GM23338 (cell line): ENCODE data around the gene SP100. TPM values are rescaled to one million over a fixed set of nuclear protein-coding genes. Genes with fewer than 3 reads are reported as not detected.

Experiments
- ATAC-seq: fragments of 200-7000 bp; cut with Tn5 transposase; 3 replicates; pipeline ENCODE4 v1.9.1; 2020
- DNase-seq: peaks from one replicate; pipeline ENCODE4 v3.0.0-alpha.2; 2015; ENCODE audit warnings: low spot score
- H2AFZ ChIP-seq: fragments of 200-600 bp; sonication (generic); 2 replicates; pipeline ENCODE4 v1.8.0; 2016; ENCODE audit warnings: antibody characterized with exemption, mild to moderate bottlenecking, moderate library complexity
- H3F3A ChIP-seq: fragments of 200-600 bp; sonication (generic); replicated peaks from 2 replicates; pipeline ENCODE4 v1.8.0; 2017; ENCODE audit warnings: antibody characterized with exemption, mixed run types, low read depth
- H3K27ac ChIP-seq: fragments of 200-600 bp; sonication (generic); 2 replicates; pipeline ENCODE4 v1.6.1; 2016; ENCODE audit warnings: low read depth
- H3K27me3 ChIP-seq: fragments of 200-600 bp; sonication (generic); 2 replicates; pipeline ENCODE4 v1.8.0; 2016; ENCODE audit warnings: mild to moderate bottlenecking, mixed run types, moderate library complexity; ENCODE audit not compliant: insufficient read depth
- H3K36me3 ChIP-seq: fragments of 200-600 bp; sonication (generic); 2 replicates; pipeline ENCODE4 v1.8.0; 2016; ENCODE audit warnings: mild to moderate bottlenecking; ENCODE audit not compliant: insufficient read depth
- H3K4me1 ChIP-seq: fragments of 200-600 bp; sonication (generic); 2 replicates; pipeline ENCODE4 v1.8.0; 2016; ENCODE audit warnings: mild to moderate bottlenecking, moderate library complexity; ENCODE audit not compliant: insufficient read depth
- H3K4me2 ChIP-seq: fragments of 200-600 bp; sonication (generic); 2 replicates; pipeline ENCODE4 v1.7.1; 2017; ENCODE audit warnings: mixed run types
- H3K4me3 ChIP-seq: fragments of 200-600 bp; sonication (generic); 2 replicates; pipeline ENCODE4 v1.6.1; 2016; ENCODE audit warnings: mixed run types
- H3K79me2 ChIP-seq: fragments of 200-600 bp; sonication (generic); replicated peaks from 2 replicates; pipeline ENCODE4 v1.8.0; 2017; ENCODE audit warnings: mild to moderate bottlenecking; ENCODE audit not compliant: insufficient read depth
- H3K9me2 ChIP-seq: fragments of 200-600 bp; sonication (generic); 2 replicates; pipeline ENCODE4 v1.8.0; 2017; ENCODE audit not compliant: insufficient read depth
- H4K20me1 ChIP-seq: fragments of 200-600 bp; sonication (generic); replicated peaks from 2 replicates; pipeline ENCODE4 v1.8.0; 2017; ENCODE audit warnings: mild to moderate bottlenecking; ENCODE audit not compliant: insufficient read depth
- H3K27ac Mint-ChIP-seq: 2 replicates; pipeline ENCODE4 v1.8.0; 2020; ENCODE audit warnings: inconsistent platforms, mild to moderate bottlenecking, moderate library complexity, mixed read lengths
- H3K27me3 Mint-ChIP-seq: 3 replicates; pipeline ENCODE4 v1.8.0; 2022; ENCODE audit warnings: low read depth, mild to moderate bottlenecking, moderate library complexity, mixed read lengths, inconsistent platforms; ENCODE audit not compliant: insufficient read depth, poor library complexity
- H3K36me3 Mint-ChIP-seq: 3 replicates; pipeline ENCODE4 v1.8.0; 2021; ENCODE audit warnings: low read depth, mild to moderate bottlenecking, inconsistent platforms, moderate library complexity, mixed read lengths
- H3K4me1 Mint-ChIP-seq: 3 replicates; pipeline ENCODE4 v1.8.0; 2020; ENCODE audit warnings: mild to moderate bottlenecking, inconsistent platforms, mixed read lengths
- H3K4me3 Mint-ChIP-seq: 3 replicates; pipeline ENCODE4 v1.8.0; 2021; ENCODE audit warnings: moderate library complexity, mild to moderate bottlenecking, inconsistent platforms, mixed read lengths
- H3K9me3 Mint-ChIP-seq: 3 replicates; pipeline ENCODE4 v1.8.0; 2020; ENCODE audit warnings: moderate library complexity, mild to moderate bottlenecking, inconsistent platforms, mixed read lengths
- CREB1 ChIP-seq: fragments of 250-450 bp; sonication (Bioruptor Pico); IDR thresholded peaks from 2 replicates; pipeline ENCODE4 v1.5.0; 2020; ENCODE audit warnings: low read depth, mild to moderate bottlenecking, moderate library complexity
- EZH2 ChIP-seq: fragments of 200-600 bp; sonication (generic); IDR thresholded peaks from one replicate; pipeline ENCODE4 v1.8.0; 2017; ENCODE audit warnings: antibody characterized with exemption, mild to moderate bottlenecking, low read depth; ENCODE audit not compliant: unreplicated experiment
- EZH2phosphoT487 ChIP-seq: fragments of 200-600 bp; sonication (generic); IDR thresholded peaks from one replicate; pipeline ENCODE4 v1.8.1; 2018; ENCODE audit warnings: antibody characterized with exemption; ENCODE audit not compliant: unreplicated experiment
- JUNB ChIP-seq: IDR thresholded peaks from one replicate; pipeline ENCODE4 v1.6.1; 2016; ENCODE audit warnings: antibody characterized with exemption; ENCODE audit not compliant: unreplicated experiment
- POLR2AphosphoS5 ChIP-seq: IDR thresholded peaks from 2 replicates; pipeline ENCODE4 v1.6.1; 2016; ENCODE audit warnings: antibody characterized with exemption, low read depth
- STAT1 ChIP-seq: IDR thresholded peaks from one replicate; pipeline ENCODE4 v1.6.1; 2016; ENCODE audit warnings: antibody characterized with exemption; ENCODE audit not compliant: unreplicated experiment
- ZNF331 ChIP-seq: fragments of 250-450 bp; sonication (Bioruptor Pico); IDR thresholded peaks from 2 replicates; pipeline ENCODE4 v1.5.0; 2020; ENCODE audit warnings: low read depth, mild to moderate bottlenecking, moderate library complexity
- polyA plus RNA-seq: library from polyadenylated mRNA; unstranded; fragments of >200 nt; fragmentation: Nextera tagmentation; extraction: Ambion mirVana; gene quantifications from 2 replicates; pipeline ENCODE4 v1.2.1, GENCODE V29; 2016
- total RNA-seq: library from RNA; depleted of rRNA; stranded (reverse); fragments of >200 nt; shearing (Covaris generic); gene quantifications from 2 replicates; pipeline ENCODE4 v1.2.3, GENCODE V29; 2014
- TF ChIP-seq, protein P1 (sequence below): fragments of 250-450 bp; sonication (Bioruptor Pico); IDR thresholded peaks from 2 replicates; pipeline ENCODE4 v1.5.0; 2020; ENCODE audit warnings: mild to moderate bottlenecking, moderate library complexity
- TF ChIP-seq, protein P2 (sequence below): IDR thresholded peaks from one replicate; pipeline ENCODE4 v1.6.1; 2018; ENCODE audit warnings: antibody characterized with exemption; ENCODE audit not compliant: unreplicated experiment
- TF ChIP-seq, protein P3 (sequence below): IDR thresholded peaks from 2 replicates; pipeline ENCODE4 v1.6.1; 2016; ENCODE audit warnings: antibody characterized with exemption
- TF ChIP-seq, protein P4 (sequence below), 2 experiments: fragments of 200-600 bp in 1 of 2; sonication (generic) in 1 of 2; conservative IDR thresholded peaks; 2 replicates each; pipeline versions ENCODE4 v1.5.1 to v1.6.1; 2016 to 2017; ENCODE audit warnings: antibody characterized with exemption in 2 of 2, low read depth in 2 of 2, mild to moderate bottlenecking in 2 of 2, moderate library complexity in 1 of 2

SP100 gene
- total and polyA plus RNA-seq, 2 experiments from 2014 or later, result 0.44 to 0.73 TPM

DNA sequence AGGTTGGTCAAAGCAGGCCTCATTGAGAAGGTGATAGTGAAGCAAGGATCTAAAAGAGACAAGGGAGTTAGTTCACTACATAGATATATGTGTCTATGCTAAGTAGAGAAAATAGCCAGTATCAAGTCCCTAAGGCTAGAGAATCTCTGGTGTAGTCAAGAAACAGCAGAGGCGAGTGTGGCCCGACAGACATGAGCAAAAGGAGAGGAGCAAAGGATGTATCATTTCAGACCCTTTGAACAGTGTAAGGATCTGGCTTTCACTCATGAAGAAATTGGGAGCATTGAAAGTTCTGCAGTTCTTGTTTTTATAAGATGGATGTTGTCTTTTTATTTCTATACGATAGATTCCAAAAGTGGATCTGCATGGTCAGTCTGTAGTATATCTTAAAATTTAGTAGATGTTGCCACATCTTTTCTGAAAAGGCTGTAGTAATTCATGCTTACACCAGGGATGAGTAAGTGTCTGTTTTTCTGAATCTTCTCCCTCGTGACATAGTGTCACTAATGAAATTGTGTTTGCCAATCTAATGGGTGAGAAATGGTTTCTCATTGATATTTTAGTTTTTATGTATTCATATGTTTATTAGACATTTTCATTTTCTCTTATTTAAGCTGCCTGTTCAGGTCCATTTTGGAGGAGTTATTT is 18.8 kb downstream of the SP100 start:
- Mint-ChIP-seq H3K36me3 (peaks cover 4% of the 10 kb centered on the region; the same call in 1 of the 3 replicates), H3K4me3 (no peak overlapping the region), H3K9me3 (peaks cover 12% of the 10 kb centered on the region; the same call in 2 of the 3 replicates), H3K27me3 (peaks cover 3% of the 10 kb centered on the region), H3K4me1 (no peaks in the 10 kb centered on the region), H3K27ac (no peak overlapping the region)
- DNase-seq, result no peak
- TF ChIP-seq, protein P1, sequence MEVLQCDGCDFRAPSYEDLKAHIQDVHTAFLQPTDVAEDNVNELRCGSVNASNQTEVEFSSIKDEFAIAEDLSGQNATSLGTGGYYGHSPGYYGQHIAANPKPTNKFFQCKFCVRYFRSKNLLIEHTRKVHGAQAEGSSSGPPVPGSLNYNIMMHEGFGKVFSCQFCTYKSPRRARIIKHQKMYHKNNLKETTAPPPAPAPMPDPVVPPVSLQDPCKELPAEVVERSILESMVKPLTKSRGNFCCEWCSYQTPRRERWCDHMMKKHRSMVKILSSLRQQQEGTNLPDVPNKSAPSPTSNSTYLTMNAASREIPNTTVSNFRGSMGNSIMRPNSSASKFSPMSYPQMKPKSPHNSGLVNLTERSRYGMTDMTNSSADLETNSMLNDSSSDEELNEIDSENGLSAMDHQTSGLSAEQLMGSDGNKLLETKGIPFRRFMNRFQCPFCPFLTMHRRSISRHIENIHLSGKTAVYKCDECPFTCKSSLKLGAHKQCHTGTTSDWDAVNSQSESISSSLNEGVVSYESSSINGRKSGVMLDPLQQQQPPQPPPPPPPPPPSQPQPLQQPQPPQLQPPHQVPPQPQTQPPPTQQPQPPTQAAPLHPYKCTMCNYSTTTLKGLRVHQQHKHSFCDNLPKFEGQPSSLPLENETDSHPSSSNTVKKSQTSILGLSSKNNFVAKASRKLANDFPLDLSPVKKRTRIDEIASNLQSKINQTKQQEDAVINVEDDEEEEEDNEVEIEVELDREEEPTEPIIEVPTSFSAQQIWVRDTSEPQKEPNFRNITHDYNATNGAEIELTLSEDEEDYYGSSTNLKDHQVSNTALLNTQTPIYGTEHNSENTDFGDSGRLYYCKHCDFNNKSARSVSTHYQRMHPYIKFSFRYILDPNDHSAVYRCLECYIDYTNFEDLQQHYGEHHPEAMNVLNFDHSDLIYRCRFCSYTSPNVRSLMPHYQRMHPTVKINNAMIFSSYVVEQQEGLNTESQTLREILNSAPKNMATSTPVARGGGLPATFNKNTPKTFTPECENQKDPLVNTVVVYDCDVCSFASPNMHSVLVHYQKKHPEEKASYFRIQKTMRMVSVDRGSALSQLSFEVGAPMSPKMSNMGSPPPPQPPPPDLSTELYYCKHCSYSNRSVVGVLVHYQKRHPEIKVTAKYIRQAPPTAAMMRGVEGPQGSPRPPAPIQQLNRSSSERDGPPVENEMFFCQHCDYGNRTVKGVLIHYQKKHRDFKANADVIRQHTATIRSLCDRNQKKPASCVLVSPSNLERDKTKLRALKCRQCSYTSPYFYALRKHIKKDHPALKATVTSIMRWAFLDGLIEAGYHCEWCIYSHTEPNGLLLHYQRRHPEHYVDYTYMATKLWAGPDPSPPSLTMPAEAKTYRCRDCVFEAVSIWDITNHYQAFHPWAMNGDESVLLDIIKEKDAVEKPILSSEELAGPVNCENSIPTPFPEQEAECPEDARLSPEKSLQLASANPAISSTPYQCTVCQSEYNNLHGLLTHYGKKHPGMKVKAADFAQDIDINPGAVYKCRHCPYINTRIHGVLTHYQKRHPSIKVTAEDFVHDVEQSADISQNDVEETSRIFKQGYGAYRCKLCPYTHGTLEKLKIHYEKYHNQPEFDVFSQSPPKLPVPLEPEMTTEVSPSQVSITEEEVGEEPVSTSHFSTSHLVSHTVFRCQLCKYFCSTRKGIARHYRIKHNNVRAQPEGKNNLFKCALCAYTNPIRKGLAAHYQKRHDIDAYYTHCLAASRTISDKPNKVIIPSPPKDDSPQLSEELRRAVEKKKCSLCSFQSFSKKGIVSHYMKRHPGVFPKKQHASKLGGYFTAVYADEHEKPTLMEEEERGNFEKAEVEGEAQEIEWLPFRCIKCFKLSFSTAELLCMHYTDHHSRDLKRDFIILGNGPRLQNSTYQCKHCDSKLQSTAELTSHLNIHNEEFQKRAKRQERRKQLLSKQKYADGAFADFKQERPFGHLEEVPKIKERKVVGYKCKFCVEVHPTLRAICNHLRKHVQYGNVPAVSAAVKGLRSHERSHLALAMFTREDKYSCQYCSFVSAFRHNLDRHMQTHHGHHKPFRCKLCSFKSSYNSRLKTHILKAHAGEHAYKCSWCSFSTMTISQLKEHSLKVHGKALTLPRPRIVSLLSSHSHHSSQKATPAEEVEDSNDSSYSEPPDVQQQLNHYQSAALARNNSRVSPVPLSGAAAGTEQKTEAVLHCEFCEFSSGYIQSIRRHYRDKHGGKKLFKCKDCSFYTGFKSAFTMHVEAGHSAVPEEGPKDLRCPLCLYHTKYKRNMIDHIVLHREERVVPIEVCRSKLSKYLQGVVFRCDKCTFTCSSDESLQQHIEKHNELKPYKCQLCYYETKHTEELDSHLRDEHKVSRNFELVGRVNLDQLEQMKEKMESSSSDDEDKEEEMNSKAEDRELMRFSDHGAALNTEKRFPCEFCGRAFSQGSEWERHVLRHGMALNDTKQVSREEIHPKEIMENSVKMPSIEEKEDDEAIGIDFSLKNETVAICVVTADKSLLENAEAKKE (CRISPR knock-in tag), result no peak
- TF ChIP-seq, protein P2, sequence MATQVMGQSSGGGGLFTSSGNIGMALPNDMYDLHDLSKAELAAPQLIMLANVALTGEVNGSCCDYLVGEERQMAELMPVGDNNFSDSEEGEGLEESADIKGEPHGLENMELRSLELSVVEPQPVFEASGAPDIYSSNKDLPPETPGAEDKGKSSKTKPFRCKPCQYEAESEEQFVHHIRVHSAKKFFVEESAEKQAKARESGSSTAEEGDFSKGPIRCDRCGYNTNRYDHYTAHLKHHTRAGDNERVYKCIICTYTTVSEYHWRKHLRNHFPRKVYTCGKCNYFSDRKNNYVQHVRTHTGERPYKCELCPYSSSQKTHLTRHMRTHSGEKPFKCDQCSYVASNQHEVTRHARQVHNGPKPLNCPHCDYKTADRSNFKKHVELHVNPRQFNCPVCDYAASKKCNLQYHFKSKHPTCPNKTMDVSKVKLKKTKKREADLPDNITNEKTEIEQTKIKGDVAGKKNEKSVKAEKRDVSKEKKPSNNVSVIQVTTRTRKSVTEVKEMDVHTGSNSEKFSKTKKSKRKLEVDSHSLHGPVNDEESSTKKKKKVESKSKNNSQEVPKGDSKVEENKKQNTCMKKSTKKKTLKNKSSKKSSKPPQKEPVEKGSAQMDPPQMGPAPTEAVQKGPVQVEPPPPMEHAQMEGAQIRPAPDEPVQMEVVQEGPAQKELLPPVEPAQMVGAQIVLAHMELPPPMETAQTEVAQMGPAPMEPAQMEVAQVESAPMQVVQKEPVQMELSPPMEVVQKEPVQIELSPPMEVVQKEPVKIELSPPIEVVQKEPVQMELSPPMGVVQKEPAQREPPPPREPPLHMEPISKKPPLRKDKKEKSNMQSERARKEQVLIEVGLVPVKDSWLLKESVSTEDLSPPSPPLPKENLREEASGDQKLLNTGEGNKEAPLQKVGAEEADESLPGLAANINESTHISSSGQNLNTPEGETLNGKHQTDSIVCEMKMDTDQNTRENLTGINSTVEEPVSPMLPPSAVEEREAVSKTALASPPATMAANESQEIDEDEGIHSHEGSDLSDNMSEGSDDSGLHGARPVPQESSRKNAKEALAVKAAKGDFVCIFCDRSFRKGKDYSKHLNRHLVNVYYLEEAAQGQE, result no peak
- TF ChIP-seq STAT1 (no peak), CREB1 (CRISPR knock-in tag) (no peak), EZH2 (no peak), JUNB (no peak), EZH2phosphoT487 (no peak), POLR2AphosphoS5 (no peak), ZNF331 (CRISPR knock-in tag) (no peak)
- TF ChIP-seq, protein P3, sequence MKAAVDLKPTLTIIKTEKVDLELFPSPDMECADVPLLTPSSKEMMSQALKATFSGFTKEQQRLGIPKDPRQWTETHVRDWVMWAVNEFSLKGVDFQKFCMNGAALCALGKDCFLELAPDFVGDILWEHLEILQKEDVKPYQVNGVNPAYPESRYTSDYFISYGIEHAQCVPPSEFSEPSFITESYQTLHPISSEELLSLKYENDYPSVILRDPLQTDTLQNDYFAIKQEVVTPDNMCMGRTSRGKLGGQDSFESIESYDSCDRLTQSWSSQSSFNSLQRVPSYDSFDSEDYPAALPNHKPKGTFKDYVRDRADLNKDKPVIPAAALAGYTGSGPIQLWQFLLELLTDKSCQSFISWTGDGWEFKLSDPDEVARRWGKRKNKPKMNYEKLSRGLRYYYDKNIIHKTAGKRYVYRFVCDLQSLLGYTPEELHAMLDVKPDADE, result no peak
- TF ChIP-seq, protein P4, sequence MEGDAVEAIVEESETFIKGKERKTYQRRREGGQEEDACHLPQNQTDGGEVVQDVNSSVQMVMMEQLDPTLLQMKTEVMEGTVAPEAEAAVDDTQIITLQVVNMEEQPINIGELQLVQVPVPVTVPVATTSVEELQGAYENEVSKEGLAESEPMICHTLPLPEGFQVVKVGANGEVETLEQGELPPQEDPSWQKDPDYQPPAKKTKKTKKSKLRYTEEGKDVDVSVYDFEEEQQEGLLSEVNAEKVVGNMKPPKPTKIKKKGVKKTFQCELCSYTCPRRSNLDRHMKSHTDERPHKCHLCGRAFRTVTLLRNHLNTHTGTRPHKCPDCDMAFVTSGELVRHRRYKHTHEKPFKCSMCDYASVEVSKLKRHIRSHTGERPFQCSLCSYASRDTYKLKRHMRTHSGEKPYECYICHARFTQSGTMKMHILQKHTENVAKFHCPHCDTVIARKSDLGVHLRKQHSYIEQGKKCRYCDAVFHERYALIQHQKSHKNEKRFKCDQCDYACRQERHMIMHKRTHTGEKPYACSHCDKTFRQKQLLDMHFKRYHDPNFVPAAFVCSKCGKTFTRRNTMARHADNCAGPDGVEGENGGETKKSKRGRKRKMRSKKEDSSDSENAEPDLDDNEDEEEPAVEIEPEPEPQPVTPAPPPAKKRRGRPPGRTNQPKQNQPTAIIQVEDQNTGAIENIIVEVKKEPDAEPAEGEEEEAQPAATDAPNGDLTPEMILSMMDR (conservative IDR thresholded peaks at IDR 0.05; ENCODE audit: low read depth in 2 of 2), result no peak
- no peak overlapping the region for H3K27ac ChIP-seq
- no peak overlapping the region for H3K4me3 ChIP-seq
- ATAC-seq, result no peak
- no peak overlapping the region for H3K4me2 ChIP-seq
- no peaks in the 10 kb centered on the region for H4K20me1 ChIP-seq
- no peaks in the 10 kb centered on the region for H3K36me3 ChIP-seq
- H3K9me2 ChIP-seq, result no peaks in the 10 kb centered on the region
- no peaks in the 10 kb centered on the region for H3F3A ChIP-seq
- H2AFZ ChIP-seq, result no peak overlapping the region
- H3K4me1 ChIP-seq, result no peaks in the 10 kb centered on the region
- H3K27me3 ChIP-seq, result no peaks in the 10 kb centered on the region
- H3K79me2 ChIP-seq, result no peaks in the 10 kb centered on the region
